ENCODE measurements around the gene GAS2L3. TPM values are rescaled to one million over a fixed set of nuclear protein-coding genes. Genes with fewer than 3 reads are reported as not detected.
A peak's percentile ranks its signal among the peaks of the same experiment; 100 is the strongest.

GAS2L3 gene
- total RNA-seq, 4 donors from 2014 or later, result 2.9 to 4.7 (median 4.0) TPM

- intact Hi-C loops (cut with DNase I; ENCODE audit: low total_unique reads), result no loop called here
- TF ChIP-seq, protein P1, sequence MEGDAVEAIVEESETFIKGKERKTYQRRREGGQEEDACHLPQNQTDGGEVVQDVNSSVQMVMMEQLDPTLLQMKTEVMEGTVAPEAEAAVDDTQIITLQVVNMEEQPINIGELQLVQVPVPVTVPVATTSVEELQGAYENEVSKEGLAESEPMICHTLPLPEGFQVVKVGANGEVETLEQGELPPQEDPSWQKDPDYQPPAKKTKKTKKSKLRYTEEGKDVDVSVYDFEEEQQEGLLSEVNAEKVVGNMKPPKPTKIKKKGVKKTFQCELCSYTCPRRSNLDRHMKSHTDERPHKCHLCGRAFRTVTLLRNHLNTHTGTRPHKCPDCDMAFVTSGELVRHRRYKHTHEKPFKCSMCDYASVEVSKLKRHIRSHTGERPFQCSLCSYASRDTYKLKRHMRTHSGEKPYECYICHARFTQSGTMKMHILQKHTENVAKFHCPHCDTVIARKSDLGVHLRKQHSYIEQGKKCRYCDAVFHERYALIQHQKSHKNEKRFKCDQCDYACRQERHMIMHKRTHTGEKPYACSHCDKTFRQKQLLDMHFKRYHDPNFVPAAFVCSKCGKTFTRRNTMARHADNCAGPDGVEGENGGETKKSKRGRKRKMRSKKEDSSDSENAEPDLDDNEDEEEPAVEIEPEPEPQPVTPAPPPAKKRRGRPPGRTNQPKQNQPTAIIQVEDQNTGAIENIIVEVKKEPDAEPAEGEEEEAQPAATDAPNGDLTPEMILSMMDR (IDR thresholded peaks at IDR 0.05), result no peak
- TF ChIP-seq POLR2A (IDR thresholded peaks at IDR 0.05), result no peak
- H3K4me3 ChIP-seq (ENCODE audit: low read depth, poor library complexity, severe bottlenecking), result no peak overlapping the region
- DNase-seq (ENCODE audit: low spot score in 2 of 2), result no peak
- 79 to 85% methylated on average over 6 of the region's 6 CpGs for WGBS, 2 donors
These were observed 38.8 kb upstream of the GAS2L3 start for GRCh38 chr12:100534625-100535227.

DNA sequence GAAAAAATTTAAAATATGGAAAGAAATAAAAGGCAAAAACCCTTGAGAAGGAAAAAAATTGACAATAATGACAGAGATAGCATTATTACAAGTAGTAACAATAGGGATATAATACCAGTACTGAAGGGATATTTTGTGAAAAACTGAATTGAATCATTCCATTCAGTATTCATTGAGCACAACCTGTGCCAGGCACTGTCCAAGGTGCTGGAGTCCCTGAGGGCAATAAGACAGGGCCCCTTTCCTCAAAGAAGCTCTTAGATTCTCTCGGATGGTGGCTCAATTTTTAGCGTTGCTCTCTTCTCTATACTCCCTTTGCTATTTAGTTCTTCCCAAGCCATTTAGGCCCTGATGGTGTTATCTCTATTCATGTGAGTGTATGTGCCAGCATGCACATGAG lies 34.3 kb upstream of the GAS2L3 start:
- TF ChIP-seq POLR2A (IDR thresholded peaks at IDR 0.05), result no peak
- TF ChIP-seq, protein P1 (IDR thresholded peaks at IDR 0.05), result no peak
- H3K4me3 ChIP-seq (ENCODE audit: low read depth, poor library complexity, severe bottlenecking), result no peak overlapping the region
- 22 to 35% methylated on average over 2 of the region's 2 CpGs for WGBS, 2 donors

GRCh38 chr12:100544165-100544564 lies 29.3 kb upstream of the GAS2L3 start:
- no peak overlapping the region for H3K4me3 ChIP-seq (ENCODE audit: low read depth, poor library complexity, severe bottlenecking)
- TF ChIP-seq, protein P1 (IDR thresholded peaks at IDR 0.05), result no peak
- no peak for TF ChIP-seq POLR2A (IDR thresholded peaks at IDR 0.05)
- 85 to 89% methylated on average over 4 of the region's 4 CpGs for WGBS, 2 donors
- intact Hi-C loops (cut with DNase I; ENCODE audit: low total_unique reads), result no loop called here
- no peak for DNase-seq (ENCODE audit: low spot score in 2 of 2)

More for the DNA sequence above, 34.3 kb upstream of the GAS2L3 start:
- intact Hi-C loops (cut with DNase I; ENCODE audit: low total_unique reads), result no loop called here
- no peak for DNase-seq (ENCODE audit: low spot score in 2 of 2)

DNA sequence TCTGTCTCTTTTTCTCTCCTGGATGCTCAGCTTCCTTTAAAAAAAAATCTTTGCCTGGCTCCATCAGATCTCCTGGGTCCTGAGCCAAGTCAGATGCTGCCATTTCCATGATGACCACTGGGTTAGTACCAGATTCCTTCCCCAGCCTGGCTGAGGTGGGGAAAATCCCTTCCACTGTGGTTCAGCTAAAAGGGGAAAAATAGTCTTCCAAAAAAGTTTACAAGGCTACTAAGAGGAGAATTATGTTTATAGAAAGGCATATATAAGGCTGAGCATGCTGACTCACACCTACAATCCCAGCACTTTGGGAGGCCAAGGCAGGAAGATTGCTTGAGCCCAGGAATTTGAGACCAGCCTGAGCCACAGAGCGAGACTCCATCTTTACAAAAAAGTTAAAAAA lies 28.4 kb upstream of the GAS2L3 start:
- TF ChIP-seq, protein P1 (IDR thresholded peaks at IDR 0.05), result no peak
- no peak for TF ChIP-seq POLR2A (IDR thresholded peaks at IDR 0.05)
- 93 to 95% methylated on average over 1 of the region's 1 CpG for WGBS, 2 donors
- no peak for DNase-seq (ENCODE audit: low spot score in 2 of 2)
- intact Hi-C loops (cut with DNase I; ENCODE audit: low total_unique reads), result no loop called here
- no peak overlapping the region for H3K4me3 ChIP-seq (ENCODE audit: low read depth, poor library complexity, severe bottlenecking)

- H3K4me3 ChIP-seq (ENCODE audit: low read depth, poor library complexity, severe bottlenecking), result no peak overlapping the region
- no peak for DNase-seq (ENCODE audit: low spot score in 2 of 2)
- TF ChIP-seq, protein P1 (IDR thresholded peaks at IDR 0.05), result no peak
- TF ChIP-seq POLR2A (IDR thresholded peaks at IDR 0.05), result no peak
- intact Hi-C loops (cut with DNase I; ENCODE audit: low total_unique reads), result no loop called here
- WGBS, 2 donors, result 41 to 45% methylated on average over 3 of the region's 3 CpGs
These were observed 19.5 kb upstream of the GAS2L3 start for GRCh38 chr12:100553936-100554335.

GRCh38 chr12:100554608-100555077 lies 18.8 kb upstream of the GAS2L3 start:
- intact Hi-C loops (cut with DNase I; ENCODE audit: low total_unique reads), result no loop called here
- no peak overlapping the region for H3K4me3 ChIP-seq (ENCODE audit: low read depth, poor library complexity, severe bottlenecking)
- WGBS, 2 donors, result 0 to 2% methylated on average over 1 of the region's 1 CpG
- TF ChIP-seq, protein P1 (IDR thresholded peaks at IDR 0.05), result peak in 1 of 3 donors; percentile 84
- no peak for TF ChIP-seq POLR2A (IDR thresholded peaks at IDR 0.05)
- peak in 1 of 2 donors; percentile 32 for DNase-seq (ENCODE audit: low spot score in 2 of 2)

All from lower leg skin (tissue), 4 donors.